Stimulated activated memory B cell treated with anti-CD40 and anti-IgM and Interleukin-4, amounts not matched to agents 10 μg/mL and 1 μg/mL and 100 μg/mL, for 72 hours (primary cell): ENCODE measurements around the gene COA5.
A peak's percentile ranks its signal among the peaks of the same experiment; 100 is the strongest.

Source experiments
- ATAC-seq: fragments of 150-1000 bp; cut with Tn5 transposase; 2 replicates; pipeline ENCODE4 v1.10.0; 2021
- H3K27ac Mint-ChIP-seq: one replicate; pipeline ENCODE4 v1.8.0; 2022; ENCODE audit warnings: mild to moderate bottlenecking, mixed read lengths
- H3K27me3 Mint-ChIP-seq: one replicate; pipeline ENCODE4 v1.8.0; 2022; ENCODE audit warnings: mixed read lengths
- H3K36me3 Mint-ChIP-seq: one replicate; pipeline ENCODE4 v1.8.0; 2022; ENCODE audit warnings: mixed read lengths
- H3K4me1 Mint-ChIP-seq: one replicate; pipeline ENCODE4 v1.8.0; 2022; ENCODE audit warnings: mixed read lengths
- H3K4me3 Mint-ChIP-seq: one replicate; pipeline ENCODE4 v1.8.0; 2022; ENCODE audit warnings: mild to moderate bottlenecking, moderate library complexity, mixed read lengths
- H3K9me3 Mint-ChIP-seq: one replicate; pipeline ENCODE4 v1.8.0; 2022; ENCODE audit warnings: mixed read lengths

Gene COA5

GRCh38 chr2:98608116-98608961 lies at the start of gene COA5, which contains the start of gene UNC50:
Gene COA5, minus strand, starts transcription at chr2:98608512. Its CDS starts 107 bp downstream, at chr2:98608405.
Gene UNC50, plus strand, starts transcription at chr2:98608589. Its CDS starts 1,171 bp downstream, at chr2:98609760.
- Mint-ChIP-seq H3K4me3 (peak within 1 kb of the TSS; percentile 84), H3K9me3 (no peaks in the 10 kb centered on the region), H3K27me3 (no peaks in the 10 kb centered on the region), H3K36me3 (peaks cover 11% of the 10 kb centered on the region), H3K4me1 (peaks cover 48% of the 10 kb centered on the region), H3K27ac (peak within 1 kb of the TSS; percentile 97)
- peak; percentile 93 for ATAC-seq

- H3K36me3 Mint-ChIP-seq: peaks cover 38% of the 10 kb centered on the region
These were observed 48.5 kb upstream of the COA5 start for GRCh38 chr2:98656800-98657199.

GRCh38 chr2:98654699-98655495 lies 46.6 kb upstream of the COA5 start:
- Mint-ChIP-seq H3K9me3 (no peaks in the 10 kb centered on the region), H3K4me3 (no peak overlapping the region), H3K27me3 (no peaks in the 10 kb centered on the region), H3K4me1 (peaks cover 56% of the 10 kb centered on the region), H3K27ac (peak overlapping the region; percentile 63), H3K36me3 (peaks cover 38% of the 10 kb centered on the region)
- ATAC-seq: no peak

More at GRCh38 chr2:98656800-98657199, 48.5 kb upstream of the COA5 start:
- Mint-ChIP-seq H3K9me3 (peaks cover 7% of the 10 kb centered on the region), H3K27ac (no peak overlapping the region), H3K4me1 (peaks cover 37% of the 10 kb centered on the region), H3K4me3 (no peak overlapping the region), H3K27me3 (no peaks in the 10 kb centered on the region)
- ATAC-seq: no peak

GRCh38 chr2:98650998-98651397 lies 42.7 kb upstream of the COA5 start:
- Mint-ChIP-seq H3K27me3 (no peaks in the 10 kb centered on the region), H3K4me1 (peaks cover 59% of the 10 kb centered on the region), H3K27ac (peak overlapping the region; percentile 63), H3K36me3 (peaks cover 35% of the 10 kb centered on the region), H3K9me3 (no peaks in the 10 kb centered on the region), H3K4me3 (no peak overlapping the region)
- ATAC-seq: no peak

- H3K36me3 Mint-ChIP-seq: peaks cover 38% of the 10 kb centered on the region
- no peaks in the 10 kb centered on the region for H3K9me3 Mint-ChIP-seq
- H3K4me1 Mint-ChIP-seq: peaks cover 56% of the 10 kb centered on the region
- H3K4me3 Mint-ChIP-seq: no peak overlapping the region
- ATAC-seq: no peak
- no peaks in the 10 kb centered on the region for H3K27me3 Mint-ChIP-seq
- peak overlapping the region; percentile 63 for H3K27ac Mint-ChIP-seq
These were observed 41.7 kb upstream of the COA5 start for GRCh38 chr2:98649992-98650375.

- Mint-ChIP-seq H3K36me3 (peaks cover 34% of the 10 kb centered on the region), H3K4me1 (peaks cover 50% of the 10 kb centered on the region), H3K27ac (peak overlapping the region; percentile 63), H3K27me3 (no peaks in the 10 kb centered on the region), H3K4me3 (no peak overlapping the region), H3K9me3 (no peaks in the 10 kb centered on the region)
- ATAC-seq: peak; percentile 79
These were observed 41.1 kb upstream of the COA5 start for GRCh38 chr2:98649135-98649991.

GRCh38 chr2:98648451-98648850 lies 40.1 kb upstream of the COA5 start:
- no peaks in the 10 kb centered on the region for H3K27me3 Mint-ChIP-seq
- no peak overlapping the region for H3K4me3 Mint-ChIP-seq
- H3K27ac Mint-ChIP-seq: no peak overlapping the region
- H3K4me1 Mint-ChIP-seq: peaks cover 47% of the 10 kb centered on the region
- H3K9me3 Mint-ChIP-seq: no peaks in the 10 kb centered on the region
- peaks cover 34% of the 10 kb centered on the region for H3K36me3 Mint-ChIP-seq
- peak; percentile 56 for ATAC-seq

- no peak for ATAC-seq
- H3K27me3 Mint-ChIP-seq: no peaks in the 10 kb centered on the region
- no peak overlapping the region for H3K4me3 Mint-ChIP-seq
- H3K27ac Mint-ChIP-seq: no peak overlapping the region
- peaks cover 40% of the 10 kb centered on the region for H3K4me1 Mint-ChIP-seq
- H3K9me3 Mint-ChIP-seq: no peaks in the 10 kb centered on the region
- peaks cover 28% of the 10 kb centered on the region for H3K36me3 Mint-ChIP-seq
These were observed 39.3 kb upstream of the COA5 start for GRCh38 chr2:98647636-98648035.

- Mint-ChIP-seq H3K9me3 (no peaks in the 10 kb centered on the region), H3K27me3 (no peaks in the 10 kb centered on the region), H3K36me3 (peaks cover 12% of the 10 kb centered on the region), H3K4me1 (peaks cover 7% of the 10 kb centered on the region), H3K4me3 (no peak overlapping the region), H3K27ac (no peak overlapping the region)
- ATAC-seq: no peak
These were observed 35.3 kb upstream of the COA5 start for GRCh38 chr2:98643496-98644100.

- Mint-ChIP-seq H3K4me1 (peaks cover 7% of the 10 kb centered on the region), H3K27ac (peak overlapping the region; percentile 87), H3K4me3 (peak overlapping the region; percentile 27), H3K27me3 (no peaks in the 10 kb centered on the region), H3K9me3 (no peaks in the 10 kb centered on the region), H3K36me3 (peaks cover 23% of the 10 kb centered on the region)
- ATAC-seq: peak; percentile 91
These were observed 29.3 kb upstream of the COA5 start for GRCh38 chr2:98637401-98638147.

- no peak for ATAC-seq
- no peak overlapping the region for H3K4me3 Mint-ChIP-seq
- H3K27me3 Mint-ChIP-seq: no peaks in the 10 kb centered on the region
- H3K9me3 Mint-ChIP-seq: no peaks in the 10 kb centered on the region
- peaks cover 27% of the 10 kb centered on the region for H3K36me3 Mint-ChIP-seq
- H3K27ac Mint-ChIP-seq: peak overlapping the region; percentile 25
- peaks cover 7% of the 10 kb centered on the region for H3K4me1 Mint-ChIP-seq
These were observed 26.2 kb upstream of the COA5 start for GRCh38 chr2:98634406-98635092.

- H3K27me3 Mint-ChIP-seq: no peaks in the 10 kb centered on the region
- H3K4me3 Mint-ChIP-seq: no peak overlapping the region
- H3K4me1 Mint-ChIP-seq: peaks cover under 1% of the 10 kb centered on the region
- no peaks in the 10 kb centered on the region for H3K9me3 Mint-ChIP-seq
- H3K27ac Mint-ChIP-seq: no peak overlapping the region
- ATAC-seq: no peak
- H3K36me3 Mint-ChIP-seq: peaks cover 27% of the 10 kb centered on the region
These were observed 24.0 kb upstream of the COA5 start for GRCh38 chr2:98632351-98632750.

- no peaks in the 10 kb centered on the region for H3K4me1 Mint-ChIP-seq
- ATAC-seq: no peak
- no peak overlapping the region for H3K27ac Mint-ChIP-seq
- H3K4me3 Mint-ChIP-seq: no peak overlapping the region
- H3K27me3 Mint-ChIP-seq: no peaks in the 10 kb centered on the region
- peaks cover 7% of the 10 kb centered on the region for H3K36me3 Mint-ChIP-seq
- no peaks in the 10 kb centered on the region for H3K9me3 Mint-ChIP-seq
These were observed 15.3 kb upstream of the COA5 start for GRCh38 chr2:98623657-98624056.
